ENCODE data around the gene LPIN2.
A peak's percentile ranks its signal among the peaks of the same experiment; 100 is the strongest.

Gene LPIN2

GRCh38 chr18:2998644-2999043 is 14.3 kb downstream of the LPIN2 start:
- no peak for DNase-seq

- no peak for DNase-seq
Measured at GRCh38 chr18:2997846-2998564, 14.9 kb downstream of the LPIN2 start.

GRCh38 chr18:2997429-2997828 is 15.5 kb downstream of the LPIN2 start:
- no peak for DNase-seq

- DNase-seq = peak; percentile 98
Measured at GRCh38 chr18:2994603-2995432, 18.1 kb downstream of the LPIN2 start.

GRCh38 chr18:2994020-2994589 is 18.8 kb downstream of the LPIN2 start:
- no peak for DNase-seq

GRCh38 chr18:2992995-2993877 is 19.7 kb downstream of the LPIN2 start:
- no peak for DNase-seq

GRCh38 chr18:2990956-2991640 is 21.8 kb downstream of the LPIN2 start:
- peak; percentile 68 for DNase-seq

- DNase-seq = peak; percentile 72
Measured at GRCh38 chr18:2987876-2988790, 24.8 kb downstream of the LPIN2 start.

- peak; percentile 82 for DNase-seq
Measured at GRCh38 chr18:2986150-2986865, 26.6 kb downstream of the LPIN2 start.

- peak; percentile 73 for DNase-seq
Measured at GRCh38 chr18:2985628-2986027, 27.3 kb downstream of the LPIN2 start.

- no peak for DNase-seq
Measured at GRCh38 chr18:2984703-2985261, 28.2 kb downstream of the LPIN2 start.

GRCh38 chr18:2984091-2984490 is 28.9 kb downstream of the LPIN2 start:
- peak; percentile 51 for DNase-seq

GRCh38 chr18:2983296-2983695 is 29.6 kb downstream of the LPIN2 start:
- no peak for DNase-seq

- DNase-seq = peak; percentile 92
Measured at GRCh38 chr18:2982452-2983269, 30.3 kb downstream of the LPIN2 start.

- no peak for DNase-seq
Measured at GRCh38 chr18:2982022-2982421, 30.9 kb downstream of the LPIN2 start.

- DNase-seq = no peak
Measured at GRCh38 chr18:2981212-2981728, 31.7 kb downstream of the LPIN2 start.

GRCh38 chr18:2979871-2980790 is 32.8 kb downstream of the LPIN2 start:
- peak; percentile 47 for DNase-seq

- DNase-seq = no peak
Measured at GRCh38 chr18:2979129-2979528, 33.8 kb downstream of the LPIN2 start.
